RWPE1 (cell line): ENCODE data around the gene LZTS2.

Source experiments
- CTCF ChIA-PET: fragments of 350-600 bp; sonication (Branson Sonifier 250); formaldehyde crosslinking; extraction: SDS; loops from one replicate; lab custom pipeline; 2021; lab: Yijun Ruan, JAX
- POLR2A ChIA-PET: fragments of 400-600 bp; formaldehyde crosslinking; extraction: SDS; loops from one replicate; lab custom pipeline; 2020; ENCODE audit warnings: antibody characterized with exemption; ENCODE audit not compliant: low non-redundant PET; lab: Yijun Ruan, JAX
- DNase-seq: peaks from one replicate; pipeline ENCODE4 v3.0.0; 2012; ENCODE audit warnings: low spot score
- H3K27ac ChIP-seq: fragments of 450-650 bp; 2 replicates; pipeline ENCODE4 v1.5.1; 2017
- CTCF ChIP-seq: fragments of 450-650 bp; conservative IDR thresholded peaks from 2 replicates; pipeline ENCODE4 v1.5.1; 2017; ENCODE audit warnings: low read depth, mild to moderate bottlenecking

LZTS2 gene

GRCh38 chr10:101018600-101019439 lies 19.2 kb downstream of the LZTS2 start:
- ChIA-PET CTCF (interaction anchor here (0.6 to 1.7 kb wide), 16 partner anchors 9 to 348 kb away, joined by 3 to 8 read pairs (median 4); partner anchors contain the start of genes LZTS2, PDZD7 and SFXN3), POLR2A (interaction anchor here (0.6 kb wide), 1 partner anchor 8 kb away, joined by 3 read pairs; no protein-coding TSS in a partner anchor)
- no peak overlapping the region for H3K27ac ChIP-seq
- DNase-seq, result no peak
- TF ChIP-seq CTCF, result peak; percentile 62

GRCh38 chr10:101019440-101019703 lies 19.8 kb downstream of the LZTS2 start:
- CTCF ChIA-PET, result interaction anchor here (0.6 to 1.7 kb wide), 13 partner anchors 9 to 735 kb away, joined by 3 to 8 read pairs (median 4); partner anchors contain the start of genes LZTS2, PDZD7 and SFXN3
- no peak for DNase-seq
- H3K27ac ChIP-seq, result no peak overlapping the region
- no peak for TF ChIP-seq CTCF
- POLR2A ChIA-PET, result no interaction called here

GRCh38 chr10:101020427-101021075 lies 20.9 kb downstream of the LZTS2 start:
- POLR2A ChIA-PET, result no interaction called here
- TF ChIP-seq CTCF, result no peak
- no peak for DNase-seq

GRCh38 chr10:101021239-101021638 lies 21.6 kb downstream of the LZTS2 start:
- H3K27ac ChIP-seq, result no peak overlapping the region
- DNase-seq, result no peak
- ChIA-PET POLR2A (no interaction called here), CTCF (no interaction called here)
- TF ChIP-seq CTCF, result no peak

More at GRCh38 chr10:101020427-101021075, 20.9 kb downstream of the LZTS2 start:
- CTCF ChIA-PET, result no interaction called here
- H3K27ac ChIP-seq, result no peak overlapping the region

GRCh38 chr10:101021692-101022251 lies 22.2 kb downstream of the LZTS2 start:
- no peak for DNase-seq
- no peak overlapping the region for H3K27ac ChIP-seq
- ChIA-PET CTCF (no interaction called here), POLR2A (no interaction called here)
- no peak for TF ChIP-seq CTCF

- ChIA-PET POLR2A (no interaction called here), CTCF (interaction anchor here (0.6 kb wide), 1 partner anchor 24 kb away, joined by 3 read pairs; no protein-coding TSS in a partner anchor)
- no peak for DNase-seq
- TF ChIP-seq CTCF, result no peak
- H3K27ac ChIP-seq, result no peak overlapping the region
Observed at GRCh38 chr10:101022967-101023705, 23.5 kb downstream of the LZTS2 start.
